GM21526 (cell line): Measurements from ENCODE around the gene SMAD2.

Experiments used
- ATAC-seq: cut with Tn5 transposase; IDR thresholded peaks from one replicate; pipeline ENCODE4 v1.9.1; 2021; ENCODE audit warnings: moderate library complexity; ENCODE audit not compliant: unreplicated experiment, low FRiP score

Gene SMAD2

DNA sequence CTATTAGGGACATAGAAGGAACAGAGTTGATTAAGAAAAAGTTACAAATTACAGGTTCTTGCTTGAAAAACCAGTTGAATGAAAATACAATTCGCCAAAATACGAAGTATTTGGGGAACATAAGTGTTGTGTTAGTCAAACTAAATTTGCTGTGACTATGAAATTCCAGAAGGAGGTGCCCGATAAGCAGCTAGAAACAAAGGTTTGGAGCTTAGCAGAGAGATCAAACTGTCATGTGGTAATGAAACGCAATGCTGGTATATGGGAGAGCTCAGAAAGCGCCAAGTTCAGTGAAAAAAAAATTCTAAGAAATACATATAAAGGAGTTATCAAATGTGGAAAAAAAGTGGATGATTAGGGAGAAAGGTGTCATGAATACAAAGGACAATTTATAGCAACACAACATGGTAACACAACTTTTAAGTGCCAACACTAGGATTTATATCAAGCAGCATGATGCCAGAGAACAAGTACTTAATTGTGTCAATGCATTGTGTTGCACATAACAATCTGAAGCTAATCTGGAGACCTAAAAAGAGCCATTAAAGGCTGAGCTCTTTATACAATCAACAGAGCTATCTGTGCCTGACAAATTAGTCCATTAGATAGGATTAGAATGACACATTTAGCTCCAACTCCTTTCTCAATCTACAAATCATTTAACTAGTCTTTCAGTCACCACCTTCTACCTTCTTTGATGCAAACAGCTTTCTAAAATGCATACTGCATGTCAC is 31.2 kb downstream of the SMAD2 start:
- no peak for ATAC-seq

DNA sequence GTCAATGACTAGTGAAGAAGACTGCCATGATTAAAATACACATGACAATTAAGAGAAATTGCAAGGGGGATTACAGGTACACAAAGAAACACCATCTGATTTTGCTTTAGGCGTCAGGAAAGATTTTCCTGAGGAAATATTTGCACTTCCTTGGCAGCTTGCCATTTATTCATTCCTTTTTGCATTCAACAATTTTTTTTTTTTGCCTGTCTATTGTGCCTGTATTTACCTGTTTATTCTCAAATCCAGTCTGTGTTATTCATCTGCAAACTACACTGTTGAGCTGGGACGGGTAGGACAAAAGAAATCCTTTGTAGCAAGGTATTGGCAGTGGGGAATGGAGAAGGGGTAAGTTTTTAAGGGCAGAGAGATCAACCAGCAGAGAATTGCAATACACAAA is 31.8 kb downstream of the SMAD2 start:
- ATAC-seq = no peak

DNA sequence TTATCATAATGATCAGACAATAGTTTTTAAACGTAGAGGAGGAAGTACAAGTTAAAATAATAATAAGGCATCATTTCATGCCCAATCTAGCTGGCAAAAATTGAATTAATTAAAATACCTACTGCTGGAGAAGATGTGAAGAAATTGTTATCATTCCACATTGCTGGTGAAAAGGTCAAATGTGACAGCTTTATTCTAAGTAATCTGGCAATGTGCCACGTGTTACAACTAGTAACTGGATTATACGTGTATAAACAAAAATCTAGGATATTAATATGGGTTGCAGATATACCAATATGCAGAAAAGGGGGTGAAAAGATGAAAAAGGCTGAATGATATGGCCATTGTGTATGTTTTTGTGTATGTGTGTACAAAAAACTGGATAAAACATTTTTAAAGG is 32.4 kb downstream of the SMAD2 start:
- no peak for ATAC-seq

DNA sequence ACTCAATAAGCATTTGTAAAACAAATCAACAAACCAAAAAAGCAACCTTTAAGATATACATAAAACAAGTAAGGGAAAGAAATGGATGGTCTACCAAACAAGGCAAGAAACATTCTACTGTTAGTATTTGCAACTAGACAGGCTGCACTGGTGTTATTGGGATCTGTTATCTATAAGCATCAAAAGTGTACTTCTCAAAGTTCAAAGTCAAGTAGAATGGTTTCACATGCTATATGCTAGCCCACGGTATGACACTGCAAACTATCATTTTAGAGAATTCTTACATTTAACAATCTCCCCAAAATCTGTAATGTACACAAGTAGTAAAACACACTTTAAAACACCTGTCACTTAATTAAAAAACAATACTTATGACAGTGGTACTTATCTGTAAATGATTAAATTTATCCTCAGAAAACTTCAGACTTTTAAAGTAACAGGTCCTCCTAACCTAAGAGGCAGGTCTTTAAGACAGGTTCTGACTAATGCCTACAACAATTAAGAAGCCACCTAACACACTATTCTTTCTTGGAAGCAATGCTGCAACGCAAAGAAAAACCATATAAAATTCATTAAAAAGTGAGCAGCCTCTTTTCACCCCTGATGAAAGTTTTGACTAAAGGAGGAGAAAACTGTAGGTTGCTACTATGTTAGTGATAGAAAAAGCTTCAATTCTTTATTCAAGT is 34.8 kb downstream of the SMAD2 start:
- no peak for ATAC-seq

DNA sequence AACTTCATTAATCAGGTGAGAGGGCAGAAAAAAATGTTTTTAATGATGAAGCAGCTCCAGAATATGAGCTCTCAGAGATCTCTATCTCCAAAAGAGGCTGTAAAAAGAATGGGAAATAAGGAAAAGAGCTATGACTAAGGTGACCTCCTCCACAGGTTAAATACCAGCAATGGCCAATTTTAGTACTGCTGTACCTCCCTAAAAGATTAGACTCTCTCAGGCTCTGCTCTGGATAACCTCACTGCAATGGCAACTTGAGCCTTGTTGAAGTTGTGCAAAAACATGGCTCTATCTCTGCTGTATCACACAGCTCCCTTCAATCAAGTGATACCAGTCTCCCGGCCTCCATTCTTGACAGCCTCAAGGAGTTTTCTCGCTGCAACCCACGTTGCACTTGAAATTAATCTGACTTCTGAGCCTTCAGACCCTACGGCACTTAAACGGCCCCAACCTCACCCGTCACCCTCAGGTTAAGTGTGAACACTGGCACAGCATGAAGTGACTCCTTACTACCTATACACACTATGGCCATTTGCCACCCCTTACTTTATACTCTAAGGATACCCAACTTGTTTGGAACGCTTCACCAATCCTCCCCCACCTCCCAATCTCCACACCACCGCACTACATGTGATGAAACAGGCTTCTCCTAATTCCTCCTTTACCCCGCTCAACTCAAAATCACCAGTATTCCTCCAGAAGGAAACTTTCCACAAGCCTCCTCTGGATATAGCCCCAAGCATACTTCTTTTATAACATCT is 36.3 kb downstream of the SMAD2 start:
- no peak for ATAC-seq

DNA sequence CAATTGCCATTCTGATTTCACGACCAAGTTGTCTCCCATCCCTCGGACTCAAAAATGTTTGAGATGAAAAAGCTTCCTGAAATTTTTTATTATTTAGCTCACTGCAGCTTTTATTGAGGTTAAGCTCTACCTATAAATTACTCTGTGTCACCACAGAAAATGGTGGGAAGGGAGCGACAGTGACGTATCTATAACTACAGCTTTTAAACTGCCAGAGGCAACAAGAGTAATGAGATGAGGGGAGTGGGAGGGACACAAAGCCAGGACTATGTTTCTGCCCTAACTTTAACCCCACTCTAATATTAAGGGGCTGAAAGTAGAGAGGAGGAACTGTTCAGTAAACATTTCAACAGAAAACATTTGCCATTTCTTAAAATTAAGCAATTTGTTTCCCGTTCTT is 37.4 kb downstream of the SMAD2 start:
- no peak for ATAC-seq

DNA sequence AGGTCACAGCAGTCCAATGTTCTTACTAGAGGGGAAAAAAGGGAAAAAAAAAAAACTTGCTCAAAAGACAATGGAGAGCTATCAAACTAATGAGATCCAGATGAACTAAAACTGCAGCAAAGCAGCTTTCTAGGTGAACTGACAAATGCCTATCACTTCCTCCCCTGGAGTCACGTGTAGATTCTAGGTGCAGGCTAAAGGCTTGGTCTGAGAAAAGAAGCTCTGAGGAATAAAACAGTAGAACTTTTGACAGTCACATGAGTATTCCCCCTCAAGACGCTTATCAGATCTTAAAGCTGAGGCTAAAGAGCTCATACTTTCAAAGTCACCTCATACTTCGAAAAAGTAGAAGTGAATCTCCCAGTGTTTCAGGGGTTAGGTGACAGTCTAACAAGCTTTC is 42.3 kb downstream of the SMAD2 start:
- ATAC-seq = no peak

DNA sequence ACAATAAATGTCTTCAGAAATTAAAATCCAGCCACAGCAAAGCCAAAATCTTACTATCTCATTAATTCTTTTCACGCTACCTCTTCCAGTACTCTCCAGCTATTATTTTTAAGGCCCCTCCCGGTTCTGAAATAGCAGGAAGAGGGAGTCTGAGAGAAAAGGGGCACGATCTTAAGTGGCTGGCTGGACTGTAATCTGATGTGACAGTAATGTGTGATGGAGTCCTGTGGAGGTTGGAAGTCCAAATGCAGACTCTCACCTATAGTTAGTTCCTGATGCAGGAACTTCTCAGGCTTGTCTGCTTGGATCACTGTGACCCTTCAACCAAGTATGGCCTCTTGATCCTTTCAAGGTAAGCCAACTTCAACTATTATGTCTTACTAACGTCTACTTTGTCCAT is 43.2 kb downstream of the SMAD2 start:
- ATAC-seq = no peak

DNA sequence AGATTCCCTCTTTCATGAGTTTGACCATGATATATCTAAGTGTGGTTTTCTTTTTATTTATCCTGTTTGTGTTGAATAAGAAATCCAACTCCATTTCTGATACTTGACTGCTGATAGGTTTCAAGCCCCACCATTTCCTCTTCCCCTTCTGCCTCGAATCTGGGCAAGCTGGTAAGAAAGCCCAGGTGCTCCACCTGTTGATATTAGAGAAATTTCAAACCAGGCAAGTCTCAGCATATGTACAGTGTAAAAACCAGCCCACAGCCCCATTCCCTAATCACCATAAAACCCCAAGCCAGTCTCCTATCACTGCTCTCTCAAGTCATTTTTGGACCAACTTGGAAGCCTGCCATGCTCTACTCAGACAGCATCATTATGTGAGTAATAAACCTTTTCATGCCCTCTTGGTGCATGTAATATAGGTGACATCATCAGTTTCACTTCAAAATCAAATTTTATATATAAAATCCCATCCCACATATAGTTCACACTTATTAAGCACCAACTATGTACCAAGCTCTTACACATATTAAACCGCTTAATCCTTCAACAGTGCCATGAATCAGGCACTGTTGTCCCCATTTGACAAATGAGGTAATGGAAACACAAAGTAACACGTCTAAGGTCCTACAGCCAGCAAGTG is 46.6 kb downstream of the SMAD2 start:
- no peak for ATAC-seq

DNA sequence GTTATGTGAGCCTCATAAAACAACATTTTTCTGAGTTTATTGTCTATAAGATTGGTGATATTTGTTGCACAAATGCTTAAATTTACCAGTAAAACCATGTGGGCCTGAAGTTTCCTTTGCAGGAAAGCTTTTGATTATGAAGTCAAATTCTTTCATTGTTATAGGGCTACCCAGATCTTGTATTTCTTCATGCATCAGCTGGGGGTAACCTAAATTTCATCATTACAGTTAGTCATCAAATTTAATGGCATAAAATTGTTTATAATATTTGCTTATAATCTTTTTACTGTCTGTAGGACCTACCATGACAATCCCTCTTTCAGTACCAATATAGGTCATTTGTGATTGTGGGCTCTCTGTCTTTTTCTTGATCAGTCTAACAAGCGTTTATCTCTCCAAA is 47.8 kb downstream of the SMAD2 start:
- ATAC-seq = no peak

DNA sequence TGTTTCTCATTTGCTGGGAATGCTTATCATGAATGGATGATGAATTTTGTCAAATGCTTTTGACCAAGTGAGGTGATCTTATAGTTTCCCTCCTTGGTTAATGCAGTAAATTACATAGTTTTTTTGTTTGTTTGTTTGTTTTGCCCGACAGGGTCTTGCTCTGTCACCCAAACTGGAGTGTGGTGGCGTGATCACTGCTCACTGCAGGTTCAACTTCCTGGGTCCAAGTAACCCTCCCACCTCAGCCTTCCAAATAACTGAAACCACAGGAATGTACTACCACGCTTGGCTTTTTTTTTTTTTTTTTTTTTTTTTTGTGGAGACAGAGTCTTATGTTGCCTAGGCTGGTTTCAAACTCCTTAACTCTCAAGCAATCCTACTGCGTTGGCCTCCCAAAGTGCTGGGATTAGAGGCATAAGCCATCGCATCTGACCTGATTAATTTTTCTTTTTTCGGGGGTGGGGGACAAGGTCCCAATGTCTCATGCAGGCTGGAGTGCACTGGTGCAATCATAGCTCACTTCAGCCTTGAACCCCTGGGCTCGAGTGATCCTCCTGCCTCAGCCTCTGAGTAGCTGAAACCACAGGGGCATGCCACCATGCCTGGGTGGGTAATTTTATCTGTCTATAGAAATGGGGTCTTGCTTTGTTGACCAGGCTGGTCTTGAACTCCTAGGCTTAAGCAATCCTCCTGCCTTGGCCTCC is 48.6 kb downstream of the SMAD2 start:
- no peak for ATAC-seq

DNA sequence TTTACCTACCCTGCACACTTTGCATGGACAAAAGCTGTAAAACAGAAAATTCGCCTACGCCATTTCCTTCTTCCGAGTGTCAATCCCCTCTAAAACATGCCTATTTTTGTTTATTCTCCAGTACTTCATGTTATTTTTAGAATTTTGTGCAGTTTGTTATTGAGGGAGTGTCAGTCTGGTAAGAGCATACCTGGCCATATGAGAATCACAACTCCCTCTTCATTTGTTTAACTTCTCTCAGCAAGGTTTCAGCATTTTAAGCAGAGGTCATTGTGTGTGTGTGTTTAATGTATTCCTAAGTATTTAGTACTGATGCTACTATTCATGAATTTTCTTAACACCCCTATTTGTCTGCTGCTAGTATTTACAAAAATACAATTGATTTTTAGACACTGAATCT is 49.4 kb downstream of the SMAD2 start:
- no peak for ATAC-seq

DNA sequence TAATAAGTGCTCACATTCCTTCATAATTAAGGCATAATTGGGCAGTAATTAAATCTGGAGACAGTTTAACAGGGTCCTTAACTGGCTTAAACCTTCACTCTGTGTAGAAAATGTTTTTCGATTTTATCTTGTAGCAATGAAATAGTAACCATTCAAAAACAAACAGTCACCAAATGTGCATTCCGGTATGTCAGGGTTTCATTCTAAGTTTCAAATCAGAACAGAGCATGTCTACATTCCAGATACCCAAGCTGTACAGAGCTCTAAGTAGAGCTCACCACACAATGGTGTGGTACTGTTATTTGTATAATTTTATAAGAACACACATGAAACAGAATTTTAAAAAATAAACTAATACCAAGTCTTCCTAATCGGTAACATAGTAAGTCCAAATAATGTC is 52.6 kb downstream of the SMAD2 start:
- no peak for ATAC-seq

DNA sequence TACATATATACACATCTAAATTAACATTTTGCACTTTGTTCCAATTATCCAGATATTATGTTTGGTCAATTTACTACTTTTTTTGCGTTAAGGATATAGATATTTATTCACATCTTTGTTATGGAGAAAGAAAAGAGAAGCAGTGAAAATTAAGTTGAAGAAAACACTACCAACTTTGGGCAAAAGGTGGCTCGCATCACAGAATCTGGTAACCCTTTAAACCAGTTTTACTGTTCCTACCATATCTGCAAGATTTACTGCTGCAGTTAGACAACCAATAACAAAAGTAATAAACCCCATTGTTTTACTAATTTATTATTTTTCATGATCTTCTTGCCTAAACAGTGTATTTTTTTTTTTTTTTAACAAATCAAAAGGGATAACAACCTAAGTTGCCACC is 53.6 kb downstream of the SMAD2 start:
- ATAC-seq = no peak

DNA sequence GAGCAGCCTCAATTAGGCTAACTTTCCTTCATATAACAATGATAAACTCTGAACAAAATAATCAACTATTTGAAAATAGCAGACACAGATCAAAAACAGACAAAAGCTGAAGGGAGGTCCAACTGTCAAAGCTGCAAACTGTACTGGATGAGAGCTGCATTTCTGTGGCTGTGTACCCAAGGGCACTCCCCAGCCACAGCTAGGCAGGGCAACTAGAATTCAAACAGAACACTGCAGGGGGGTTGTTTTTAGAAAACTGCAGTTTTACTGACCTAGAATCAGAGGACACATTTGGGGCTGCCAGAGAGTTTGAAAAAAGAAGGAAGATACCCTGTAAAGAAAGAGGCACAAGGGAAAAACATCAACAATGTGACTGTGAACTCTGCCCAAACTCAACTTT is 56.8 kb downstream of the SMAD2 start:
- no peak for ATAC-seq

DNA sequence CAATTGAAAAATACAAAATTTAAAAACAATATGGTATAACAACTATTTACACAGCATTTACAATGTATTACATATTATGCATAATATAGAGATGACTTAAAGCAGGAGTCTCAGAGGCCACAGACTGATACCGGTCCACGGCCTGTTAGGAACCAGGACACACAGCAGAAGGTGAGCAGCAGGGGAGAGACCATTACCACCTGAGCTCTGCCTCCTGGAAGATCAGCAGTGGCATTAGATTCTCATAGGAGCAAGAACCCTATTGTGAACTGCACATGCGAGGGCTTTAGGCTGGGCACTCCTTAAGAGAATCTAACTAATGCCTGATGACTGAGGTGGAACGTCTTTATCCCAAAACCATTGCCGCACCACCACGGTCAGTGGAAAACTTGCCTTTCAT is 58.0 kb downstream of the SMAD2 start:
- no peak for ATAC-seq

DNA sequence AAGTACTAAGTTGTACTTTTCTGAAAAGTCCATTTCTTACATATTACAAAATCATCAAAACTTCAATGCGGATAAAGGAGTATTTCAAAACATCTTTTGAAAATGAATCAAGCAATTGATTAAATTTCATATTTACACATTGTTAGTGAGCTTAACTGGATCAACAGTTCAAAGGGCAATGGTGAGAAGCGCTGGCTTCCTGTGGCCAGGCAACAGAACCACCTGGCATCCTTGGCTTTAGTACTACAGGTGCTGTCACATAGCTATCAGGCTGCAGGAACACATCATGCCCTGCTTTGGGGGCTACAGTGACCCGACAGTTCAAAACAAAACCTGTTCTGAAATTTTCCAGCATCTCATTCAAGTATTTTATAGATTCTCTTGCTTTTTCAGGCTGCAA is 59.2 kb downstream of the SMAD2 start:
- no peak for ATAC-seq

DNA sequence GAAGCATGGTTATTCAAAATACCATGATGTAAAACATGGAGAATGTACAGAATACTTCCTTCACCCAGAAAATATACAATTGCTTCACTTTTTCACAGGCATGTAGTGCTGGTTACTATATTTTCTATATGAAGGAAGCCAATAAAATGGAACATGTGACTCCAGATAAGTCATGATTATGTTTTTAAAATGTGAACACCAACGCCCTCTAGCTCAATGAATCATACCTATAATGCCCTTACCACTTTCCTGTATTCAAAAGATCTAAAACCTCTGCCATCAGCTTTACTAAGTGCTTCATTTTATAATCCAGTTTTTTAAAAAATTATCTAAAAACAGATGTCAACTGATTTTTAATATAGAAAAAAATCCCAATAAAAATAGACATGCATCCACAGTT is 59.9 kb downstream of the SMAD2 start:
- no peak for ATAC-seq

DNA sequence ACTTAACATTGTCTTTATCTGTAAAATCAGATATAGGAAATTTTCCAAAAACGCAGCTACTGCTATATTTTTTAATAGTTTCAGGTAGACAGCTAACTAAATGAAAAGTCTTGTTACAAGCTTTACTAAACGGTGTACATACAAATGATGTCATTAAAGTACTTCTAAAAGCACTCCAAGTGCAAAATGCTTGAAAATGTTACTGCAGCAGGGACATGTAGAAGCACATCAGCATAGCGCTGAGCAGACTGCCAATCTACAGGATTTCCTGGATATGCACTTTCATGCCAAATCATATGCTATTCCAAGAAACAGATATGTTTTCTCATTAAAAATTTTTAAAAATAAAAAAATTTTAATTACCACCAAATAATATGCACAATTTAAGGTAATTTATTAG is 61.7 kb downstream of the SMAD2 start:
- ATAC-seq = no peak

DNA sequence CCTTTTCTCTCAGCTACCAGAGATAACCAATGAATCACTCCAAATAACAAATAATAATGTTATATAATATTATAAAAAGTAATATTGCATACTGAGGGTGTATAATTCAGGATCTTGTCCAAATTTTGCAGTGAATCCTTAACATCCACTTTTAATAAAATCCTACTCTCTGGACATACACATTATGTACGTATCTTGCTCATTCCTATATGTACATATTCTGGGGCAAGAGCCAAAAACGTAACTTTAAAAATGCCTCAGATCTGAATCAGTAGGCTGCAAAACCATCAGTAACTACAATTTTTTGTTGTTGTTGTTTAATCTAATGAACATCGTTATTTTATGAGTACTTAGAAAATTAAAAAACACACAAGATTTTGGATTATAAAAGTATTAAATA is 65.3 kb downstream of the SMAD2 start:
- ATAC-seq = no peak

DNA sequence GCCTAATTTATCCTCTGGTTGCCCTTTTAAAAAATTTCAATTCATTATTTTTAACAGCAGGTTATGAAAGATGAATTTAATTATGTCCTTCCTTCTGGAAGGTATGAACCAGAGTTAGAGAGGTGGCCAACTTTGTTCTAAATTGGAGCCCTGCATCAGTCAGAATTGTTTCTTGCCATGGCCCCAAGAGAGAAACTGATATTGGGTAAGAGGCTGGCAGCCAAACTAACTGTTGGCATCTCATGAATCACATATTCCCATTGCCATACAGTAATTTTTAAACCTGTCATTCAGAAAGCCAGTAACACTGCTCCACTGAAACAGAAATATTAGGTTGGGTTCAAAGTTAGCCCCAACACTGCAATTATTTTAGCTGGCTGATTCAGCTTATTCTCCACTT is 67.4 kb downstream of the SMAD2 start:
- ATAC-seq = no peak
